Retina (tissue), 1 donor: ENCODE results near the gene CRYBB3.
A peak's percentile ranks its signal among the peaks of the same experiment; 100 is the strongest.
"Not testable (repeated sequence)": the region's sequence is repeated elsewhere in the genome, so short reads cannot be mapped to it uniquely, and the experiment has no call there.

Source experiments
- DNase-seq: peaks from one replicate; pipeline ENCODE4 v3.0.0-alpha.2; 2016

Gene CRYBB3

DNA sequence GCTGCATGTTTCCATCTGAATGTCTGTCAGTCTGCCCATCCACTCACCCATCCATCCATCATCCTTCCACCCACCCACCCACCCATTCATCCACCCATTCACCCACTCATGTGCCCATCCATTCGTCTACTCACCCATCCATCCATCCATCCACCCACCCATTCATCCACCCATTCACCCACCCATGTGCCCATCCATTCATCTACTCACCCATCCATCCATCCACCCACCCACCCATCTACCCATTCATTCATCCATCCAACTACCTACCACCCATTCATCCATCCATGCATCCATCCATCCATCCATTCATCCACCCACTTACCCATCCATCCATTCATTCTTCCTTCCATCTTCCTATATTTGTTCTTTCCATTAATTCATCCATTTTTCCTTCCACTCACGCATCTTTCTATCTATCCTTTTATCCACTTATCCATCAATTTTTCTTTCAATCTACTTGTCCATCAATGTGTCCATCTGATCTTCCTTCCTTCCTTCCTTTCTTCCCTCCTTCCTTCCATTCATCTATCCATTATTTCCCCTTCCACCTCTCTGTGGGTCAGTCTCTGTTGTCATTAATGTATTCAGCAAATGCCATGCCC, 8.0 kb downstream of the CRYBB3 start:
- DNase-seq = no peak

DNA sequence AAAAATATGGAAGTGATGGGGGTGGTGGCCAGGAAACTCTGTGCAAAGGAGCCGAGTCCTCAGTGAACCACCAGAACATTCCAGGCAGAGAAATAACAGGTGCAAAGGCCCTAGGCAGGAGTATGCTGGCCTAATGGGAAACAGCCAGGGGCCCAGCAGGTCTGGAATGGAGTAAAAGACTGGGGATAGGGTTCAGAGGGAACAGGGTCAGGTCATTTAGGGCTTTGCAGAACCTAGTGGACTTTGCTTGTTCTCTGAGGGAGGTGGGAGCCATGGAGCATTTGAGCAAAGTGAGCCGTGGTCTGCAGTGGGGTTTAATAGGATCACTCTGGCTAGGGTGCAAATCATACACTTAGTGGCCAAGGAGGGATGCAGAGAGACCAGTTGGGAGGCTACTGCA, 8.7 kb downstream of the CRYBB3 start:
- DNase-seq = no peak

DNA sequence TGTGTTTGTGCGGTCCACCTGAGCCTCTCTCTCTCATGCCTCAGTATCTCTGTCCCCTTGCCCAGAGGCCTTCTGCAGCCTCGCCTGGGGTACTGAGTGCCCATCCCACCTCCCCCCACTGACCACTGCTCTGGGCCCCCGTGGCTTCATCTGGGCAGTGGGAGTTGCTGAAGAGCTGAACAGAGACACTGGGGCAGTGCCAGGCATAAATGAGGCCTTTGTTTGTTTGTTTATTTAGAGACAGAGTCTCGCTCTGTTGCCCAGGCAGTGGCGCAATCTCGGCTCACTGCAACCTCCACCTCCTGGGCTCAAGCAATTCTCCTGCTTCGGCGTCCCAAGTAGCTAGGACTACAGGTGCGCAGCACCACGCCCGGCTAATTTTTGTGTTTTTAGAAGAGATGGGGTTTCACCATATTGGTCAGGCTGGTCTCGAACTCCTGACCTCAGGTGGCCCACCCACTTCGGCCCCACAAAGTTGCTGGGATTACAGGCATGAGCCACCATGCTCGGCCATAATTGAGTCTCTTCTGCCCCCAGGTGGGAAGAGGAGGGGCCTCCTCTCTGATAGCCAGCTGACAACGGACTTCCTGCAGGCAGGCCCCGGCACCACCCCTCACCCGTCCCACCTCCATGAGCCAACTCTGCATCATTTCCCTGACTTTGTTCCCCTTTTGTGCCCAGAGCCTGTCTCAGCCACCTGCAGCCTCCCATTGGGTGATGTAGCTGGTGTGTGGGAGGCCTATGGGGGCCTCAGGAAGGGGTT, 9.3 kb downstream of the CRYBB3 start:
- no peak for DNase-seq

DNA sequence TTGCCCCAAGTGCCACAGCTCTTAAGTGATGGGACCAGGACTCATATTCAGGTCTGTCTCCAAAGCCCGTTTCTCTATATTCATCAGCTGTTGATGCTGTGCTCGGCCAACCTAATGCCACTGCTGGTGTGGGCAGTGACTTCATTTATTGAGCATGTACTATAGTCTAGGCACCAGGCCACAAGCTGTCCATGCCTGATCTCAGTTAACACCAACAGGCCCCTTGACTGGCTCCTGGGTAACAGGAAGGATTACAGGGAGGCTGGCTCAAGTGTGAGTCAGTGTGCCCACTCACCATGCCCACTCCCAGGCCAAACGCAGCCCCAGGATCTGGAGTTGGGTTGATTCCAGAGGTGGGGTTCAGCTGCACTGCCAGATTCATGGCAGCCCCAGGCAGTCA, 11.1 kb downstream of the CRYBB3 start:
- no peak for DNase-seq

DNA sequence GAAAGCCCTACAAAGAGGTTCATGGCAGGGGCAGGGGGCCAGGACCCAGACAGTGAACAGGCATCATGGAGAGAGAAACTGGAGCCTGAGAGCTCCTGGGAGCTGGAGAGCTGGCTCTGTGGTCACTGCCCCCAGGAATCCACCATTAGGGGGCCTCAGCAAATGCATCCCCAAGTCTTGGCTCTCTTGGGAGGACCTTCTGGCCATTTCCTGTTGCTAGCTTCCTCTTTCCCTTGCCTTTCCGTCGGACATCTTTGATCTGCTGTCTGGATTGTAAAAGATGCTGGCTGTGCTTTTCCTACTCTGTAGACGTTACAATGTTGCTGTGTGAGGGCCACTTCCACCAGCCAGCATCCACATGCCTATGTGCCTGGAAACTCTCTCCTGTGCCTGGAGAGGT, 12.7 kb downstream of the CRYBB3 start:
- no peak for DNase-seq

DNA sequence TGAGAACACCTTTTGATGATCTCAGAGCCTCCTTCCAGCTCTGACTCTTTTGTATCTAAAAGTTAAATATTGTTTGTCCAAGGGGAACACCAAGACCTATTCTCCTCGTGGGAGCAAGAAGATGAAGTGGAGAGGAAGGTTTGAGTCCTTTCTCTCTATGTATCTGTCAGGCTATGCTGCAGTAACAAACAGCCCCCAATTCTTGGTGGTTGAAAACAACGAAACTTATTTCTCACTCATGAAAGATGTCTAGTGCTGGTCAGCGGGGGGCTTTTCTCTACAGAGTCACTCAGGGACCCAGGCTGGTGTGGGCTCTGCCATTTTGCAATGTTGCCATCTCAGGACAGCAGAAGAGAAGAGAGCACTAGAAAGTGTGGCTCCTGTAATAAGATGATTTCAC, 13.6 kb downstream of the CRYBB3 start:
- no peak for DNase-seq

DNA sequence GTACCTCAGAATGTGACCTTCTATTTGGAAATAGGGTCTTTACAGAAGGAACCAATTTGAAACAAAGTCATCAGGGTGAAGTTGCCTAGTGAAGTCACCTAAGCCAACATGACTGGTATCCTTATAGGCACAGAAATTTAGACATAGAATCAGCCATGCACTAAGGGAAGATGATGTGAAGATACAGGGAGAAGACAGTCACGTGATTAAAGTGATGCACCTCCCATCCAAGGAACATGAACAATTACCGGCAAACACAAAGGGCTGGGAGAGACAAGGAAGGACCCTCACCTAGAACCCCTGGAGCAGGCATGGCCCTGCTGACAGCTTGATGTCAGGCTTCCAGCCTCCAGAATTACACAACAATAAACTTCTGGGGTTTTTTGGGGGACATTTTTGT, 16.6 kb downstream of the CRYBB3 start:
- no peak for DNase-seq

DNA sequence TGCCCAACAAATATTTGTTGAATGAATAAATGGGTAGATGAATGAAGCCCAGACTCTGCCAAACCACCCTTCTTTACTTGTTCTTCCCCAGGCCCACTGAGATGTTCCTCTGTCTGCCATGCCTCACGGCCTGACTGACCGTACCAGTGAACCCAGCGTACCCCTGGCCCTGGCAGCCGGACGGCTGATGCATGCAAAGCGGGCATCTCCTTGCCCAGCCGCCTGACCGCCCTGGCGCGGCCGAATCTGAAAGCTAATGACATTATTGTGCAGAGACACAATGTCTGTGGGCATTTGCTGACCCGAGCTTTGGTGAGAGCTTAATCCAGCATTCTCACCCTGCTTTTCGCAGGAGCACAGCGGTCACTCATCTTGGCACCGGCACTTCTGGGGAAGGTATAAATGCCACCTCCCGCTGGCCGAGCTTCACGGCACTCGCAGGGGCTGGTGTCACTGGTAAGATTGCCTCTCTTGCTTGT, 19.6 kb downstream of the CRYBB3 start, which contains the start of gene CRYBB2:
TSS of gene CRYBB2 (plus strand) at position 429 of the 479 bp plus-strand sequence. CDS start 1,791 bp downstream, outside the sequence.
- no peak for DNase-seq

DNA sequence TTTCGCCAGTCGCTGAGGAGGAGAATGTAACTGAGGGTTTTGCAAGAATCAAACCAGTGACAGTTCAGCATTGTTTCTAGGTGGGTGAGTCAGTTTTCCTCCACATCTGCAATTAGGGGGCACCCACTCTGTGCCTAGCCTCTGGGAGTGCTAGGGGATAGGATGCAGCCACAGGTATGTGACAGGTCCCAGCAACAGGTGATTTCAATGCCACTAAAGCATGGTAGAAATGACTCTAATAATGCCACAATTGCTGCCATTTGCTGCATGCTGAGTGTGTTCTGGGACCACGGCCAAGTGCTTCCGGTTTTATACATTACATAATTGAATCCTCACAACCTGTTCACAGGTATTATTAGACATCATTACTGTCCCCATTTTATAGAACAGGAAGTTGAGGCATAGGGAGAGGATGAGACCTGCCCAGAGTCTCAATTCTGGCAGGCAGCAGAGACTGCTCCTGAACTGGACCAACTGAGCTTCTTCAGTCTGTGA, 20.3 kb downstream of the CRYBB3 start:
- no peak for DNase-seq

DNA sequence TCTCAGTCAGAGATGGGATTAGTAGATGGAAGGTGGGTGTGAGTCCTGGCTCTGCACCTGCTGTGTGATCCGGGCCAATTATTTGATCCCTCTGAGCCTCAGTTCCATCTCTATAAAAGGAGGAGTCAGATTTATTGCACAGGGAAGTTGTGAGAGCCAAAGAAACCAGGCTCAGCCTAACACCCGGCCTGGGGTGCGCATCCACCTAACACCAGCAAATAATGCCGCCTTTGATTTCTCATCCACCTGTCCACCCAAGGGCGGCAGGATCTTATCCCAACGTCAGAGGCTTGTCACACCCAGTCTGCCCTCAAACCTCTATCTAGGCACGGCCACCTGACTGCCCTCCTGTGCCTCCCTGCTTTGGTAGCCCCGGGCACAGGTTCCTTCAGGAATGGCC, 22.1 kb downstream of the CRYBB3 start:
- DNase-seq = no peak

DNA sequence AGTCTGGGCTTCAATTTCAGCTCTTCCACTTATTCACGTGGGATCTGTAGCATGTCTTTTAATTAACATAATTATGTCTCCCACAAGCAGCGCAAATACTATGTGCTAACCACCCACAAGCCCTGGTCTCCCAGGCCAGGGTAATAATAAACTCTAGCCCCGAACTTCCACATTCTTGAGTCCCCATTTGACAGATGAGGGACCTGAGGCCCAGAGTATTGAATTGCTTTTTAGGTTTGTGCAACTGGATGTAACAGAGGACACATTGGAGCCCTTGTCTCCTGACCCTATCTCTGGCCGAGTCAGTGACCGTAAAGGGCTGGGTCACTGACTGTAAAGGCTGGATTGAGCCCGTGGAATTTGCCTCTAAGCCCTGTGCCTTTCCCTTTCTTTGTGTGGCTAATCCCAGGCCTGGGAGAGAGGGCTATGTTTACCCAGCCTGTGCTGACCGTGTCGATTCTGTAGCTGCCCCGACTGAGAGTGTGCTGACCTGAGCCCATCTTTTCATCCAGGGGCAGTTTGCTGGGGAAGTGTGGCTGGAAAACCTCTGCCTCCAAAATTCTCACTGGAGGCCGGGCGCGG, 23.7 kb downstream of the CRYBB3 start:
- DNase-seq = no peak

DNA sequence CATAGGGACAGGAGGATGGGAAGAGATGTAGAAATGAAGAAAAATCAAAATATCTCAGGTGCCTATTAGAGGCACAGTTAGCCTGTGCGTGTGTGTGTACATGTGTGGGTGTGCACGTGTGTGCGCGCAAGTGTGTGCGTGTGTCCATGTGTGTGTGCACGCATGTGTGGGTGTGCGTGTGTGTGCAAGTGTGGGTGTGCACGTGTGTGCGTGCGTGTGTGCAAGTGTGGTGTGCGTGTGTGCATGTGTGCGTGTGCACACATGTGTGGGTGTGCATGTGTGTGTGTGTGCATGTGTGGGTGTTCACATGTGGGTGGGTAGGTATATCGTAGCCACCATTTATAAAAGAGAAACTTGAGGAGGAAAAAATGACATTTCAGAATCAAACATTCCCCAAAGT, 29.2 kb downstream of the CRYBB3 start:
- DNase-seq = no peak

DNA sequence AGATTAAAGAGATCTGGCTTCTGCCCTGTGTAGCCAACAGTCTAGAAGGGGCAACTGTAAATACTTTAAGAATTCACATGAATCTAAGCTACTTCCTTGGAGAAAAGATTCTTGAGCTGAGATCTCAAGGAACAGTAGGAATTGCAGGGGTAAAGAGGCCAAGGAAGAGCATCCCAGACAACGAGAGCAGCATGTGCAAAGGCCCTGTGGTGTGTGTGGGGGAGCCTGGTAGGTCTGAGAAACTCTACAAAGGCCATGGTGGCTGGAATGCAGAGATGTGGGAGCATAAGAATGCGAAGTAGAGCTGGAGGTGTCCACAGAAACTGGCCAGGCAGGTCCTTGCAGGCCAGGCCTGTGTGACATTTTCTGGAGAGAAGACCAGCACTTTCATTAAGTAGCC, 31.1 kb downstream of the CRYBB3 start:
- DNase-seq = not testable (repeated sequence)

DNA sequence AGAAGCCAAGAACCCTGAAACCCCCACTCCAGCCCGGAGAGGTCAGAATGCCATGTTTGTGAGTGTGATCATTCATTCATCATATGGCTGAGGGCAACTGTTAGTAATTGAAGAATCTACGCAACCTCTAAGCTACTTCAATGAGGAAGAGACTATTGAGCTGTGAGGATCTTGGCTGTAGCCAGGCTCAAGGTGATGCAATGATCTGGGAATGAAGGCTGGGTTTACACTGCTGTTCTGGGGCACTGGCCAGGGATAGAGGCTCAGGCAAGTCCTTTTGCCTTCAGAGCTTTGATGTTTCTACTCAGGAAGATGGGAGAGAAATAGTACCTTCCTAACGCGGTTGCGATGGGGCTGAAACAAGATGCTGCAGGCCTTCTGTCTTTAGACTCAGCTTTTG, 32.6 kb downstream of the CRYBB3 start:
- no peak for DNase-seq

DNA sequence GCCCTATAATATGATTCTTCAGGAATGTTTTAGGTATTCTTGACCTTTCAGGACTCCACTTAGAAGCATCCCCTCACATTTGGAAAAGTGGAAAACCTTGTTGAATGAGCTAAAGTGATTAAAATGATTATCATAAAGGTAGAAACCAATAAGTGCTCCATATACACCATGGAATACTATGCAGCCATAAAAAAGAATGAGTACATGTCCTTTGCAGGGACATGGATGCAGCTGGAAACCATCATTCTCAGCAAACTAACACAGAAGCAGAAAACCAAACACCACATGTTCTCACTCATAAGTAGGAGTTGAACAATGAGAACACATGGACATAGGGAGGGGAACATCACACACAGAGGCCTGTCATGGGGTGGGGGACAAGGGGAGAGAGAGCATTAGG, 34.0 kb downstream of the CRYBB3 start:
- not testable (repeated sequence) for DNase-seq

DNA sequence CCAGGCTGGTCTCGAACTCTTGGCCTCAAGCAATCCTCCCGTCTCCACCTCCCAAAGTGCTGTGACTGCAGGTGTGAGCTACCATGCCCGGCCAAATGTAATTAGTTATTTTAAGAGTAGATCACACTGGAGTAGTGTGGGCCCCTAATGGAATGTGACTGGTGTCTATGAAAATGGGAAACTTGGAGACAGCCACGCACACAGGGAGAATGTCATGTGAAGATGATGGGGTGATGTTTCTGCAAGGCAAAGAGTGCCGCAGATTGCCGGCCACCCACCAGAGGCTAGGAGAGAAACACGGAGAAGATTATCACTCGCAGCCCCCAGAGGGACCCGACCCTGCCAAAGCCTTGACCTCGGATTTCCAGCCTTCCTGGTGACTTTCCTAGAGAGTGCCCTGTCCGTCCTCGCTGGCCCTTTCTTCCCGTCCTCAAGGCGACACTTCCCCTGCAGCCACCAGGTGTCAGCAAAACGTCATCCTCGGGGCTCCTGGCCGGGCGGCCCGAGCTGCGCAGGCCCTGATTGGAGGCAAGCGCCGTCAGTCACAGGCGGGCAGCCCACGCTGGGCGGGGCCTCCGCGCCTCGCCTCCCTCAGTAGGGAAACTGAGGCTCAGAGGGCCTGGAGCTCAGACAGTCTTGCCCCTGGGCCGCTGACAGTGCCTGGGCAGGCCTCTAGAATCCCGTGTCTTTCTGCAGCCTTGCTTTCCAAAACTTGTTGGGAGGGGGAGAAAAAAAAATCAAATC, 36.1 kb downstream of the CRYBB3 start:
- DNase-seq = peak; percentile 86

DNA sequence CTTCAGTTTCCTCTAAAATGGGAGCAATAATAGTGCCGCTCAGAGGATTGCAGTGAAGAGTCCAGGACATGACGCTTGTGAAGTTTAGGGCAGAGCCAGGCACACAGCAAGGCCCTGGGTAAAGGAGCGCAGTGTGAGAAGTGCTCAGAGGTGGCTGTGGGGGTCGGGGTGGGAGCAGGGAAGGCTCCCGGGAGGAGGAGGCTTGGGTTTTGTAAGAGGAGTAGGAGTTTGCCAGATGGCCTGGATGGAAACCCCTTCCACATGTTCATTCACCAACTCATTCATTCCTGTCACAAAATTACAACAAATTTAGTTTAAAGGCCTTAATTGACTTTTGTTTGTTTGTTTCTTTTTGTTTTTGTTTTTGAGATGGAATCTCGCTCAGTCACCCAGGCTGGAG, 36.8 kb downstream of the CRYBB3 start:
- DNase-seq = no peak

DNA sequence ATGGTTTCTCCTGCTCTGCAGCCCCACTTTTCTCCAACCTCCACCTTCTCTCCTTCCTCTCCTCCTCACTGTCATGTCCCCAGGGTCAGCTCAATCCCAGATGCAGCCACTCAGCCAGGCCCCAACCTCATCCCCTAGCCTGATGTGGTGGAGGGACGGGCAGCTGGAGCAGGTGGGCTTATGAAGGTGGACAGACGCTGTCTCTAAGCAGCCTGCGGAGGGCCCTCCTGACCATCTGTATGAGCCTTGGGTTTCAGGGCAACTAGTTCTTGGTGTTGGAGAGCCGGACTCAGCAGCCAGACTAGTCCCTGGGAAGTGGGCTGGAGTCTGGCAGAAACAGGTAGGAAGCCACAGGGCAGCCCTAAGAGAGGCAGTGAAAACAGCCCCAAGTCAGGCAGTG, 37.8 kb downstream of the CRYBB3 start:
- no peak for DNase-seq

DNA sequence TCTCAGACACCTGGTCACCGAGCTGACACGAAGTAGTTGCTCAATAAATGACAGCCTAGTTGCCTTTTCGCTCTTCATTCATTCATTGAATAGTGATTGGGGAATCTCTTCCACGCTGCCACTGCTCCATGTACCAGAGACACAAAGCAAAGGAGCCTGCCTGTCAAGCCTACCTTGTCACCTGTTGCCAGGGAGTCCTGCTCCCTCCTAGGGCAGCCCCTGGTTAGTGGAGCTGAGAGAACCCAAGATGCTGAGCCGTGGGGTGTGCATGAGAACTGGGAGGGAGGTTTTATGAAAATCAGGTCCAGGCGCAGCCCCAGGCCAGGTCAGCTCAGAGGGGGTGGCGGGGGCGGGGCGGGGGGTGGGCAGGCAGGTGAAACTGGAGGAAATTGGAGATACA, 38.4 kb downstream of the CRYBB3 start:
- not testable (repeated sequence) for DNase-seq

DNA sequence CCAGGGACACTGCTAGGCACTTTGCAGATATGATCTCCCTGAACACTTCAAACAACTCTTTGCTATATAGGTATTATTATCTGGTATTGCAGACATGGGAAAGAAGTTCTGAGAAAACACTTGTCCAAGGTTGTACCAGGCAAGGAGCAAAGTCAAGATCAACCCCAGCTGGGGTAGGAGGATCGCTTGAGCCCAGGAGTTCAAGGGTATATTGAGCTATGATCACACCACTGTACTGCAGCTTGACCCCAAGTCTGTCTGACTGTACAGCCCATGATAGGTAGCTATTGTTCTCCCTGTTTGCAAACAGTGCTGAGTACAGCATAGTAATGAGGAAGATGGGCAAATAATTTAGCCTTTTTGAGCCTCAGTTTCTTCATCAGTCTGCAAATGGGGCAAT, 55.5 kb downstream of the CRYBB3 start:
- DNase-seq = not testable (repeated sequence)
